Endodermal cell (in vitro differentiated cells): Measurements from ENCODE around the gene MRPS11. TPM values are rescaled to one million over a fixed set of nuclear protein-coding genes. Genes with fewer than 3 reads are reported as not detected.

Experiments
- DNase-seq: peaks from one replicate; pipeline ENCODE4 v3.0.0-alpha.2; 2017
- H3K27ac ChIP-seq: 2 replicates; pipeline ENCODE4 v1.5.1; 2013; ENCODE audit warnings: mild to moderate bottlenecking, low read depth, low read length, moderate library complexity
- H3K27me3 ChIP-seq: 2 replicates; pipeline ENCODE4 v1.6.1; 2013; ENCODE audit warnings: mild to moderate bottlenecking, low read length, moderate library complexity; ENCODE audit not compliant: insufficient read depth, control insufficient read depth, poor library complexity, severe bottlenecking
- H3K36me3 ChIP-seq: 2 replicates; pipeline ENCODE4 v1.7.0; 2013; ENCODE audit warnings: mild to moderate bottlenecking, low read length, moderate library complexity; ENCODE audit not compliant: control insufficient read depth, insufficient read depth
- H3K4me1 ChIP-seq: one replicate; pipeline ENCODE4 v1.7.0; 2013; ENCODE audit warnings: low read length; ENCODE audit not compliant: control insufficient read depth, insufficient read depth
- H3K4me3 ChIP-seq: 2 replicates; pipeline ENCODE4 v1.5.1; 2013; ENCODE audit warnings: mild to moderate bottlenecking, low read length, moderate library complexity
- H3K9ac ChIP-seq: 2 replicates; pipeline ENCODE4 v1.6.1; 2013; ENCODE audit warnings: mild to moderate bottlenecking, low read length, moderate library complexity; ENCODE audit not compliant: poor library complexity, severe bottlenecking; ENCODE audit errors: extremely low read depth
- H3K9me3 ChIP-seq: 2 replicates; pipeline ENCODE4 v1.6.1; 2013; ENCODE audit warnings: mild to moderate bottlenecking, low read length, moderate library complexity; ENCODE audit not compliant: control insufficient read depth
- H3K27ac Mint-ChIP-seq: 2 replicates; pipeline ENCODE4 v1.8.0; 2020; ENCODE audit warnings: mixed read lengths
- H3K27me3 Mint-ChIP-seq: 2 replicates; pipeline ENCODE4 v1.8.0; 2021; ENCODE audit warnings: mild to moderate bottlenecking, mixed read lengths; ENCODE audit not compliant: insufficient read depth
- H3K36me3 Mint-ChIP-seq: 2 replicates; pipeline ENCODE4 v1.8.0; 2020; ENCODE audit warnings: low read depth, mixed read lengths
- H3K4me1 Mint-ChIP-seq: 2 replicates; pipeline ENCODE4 v1.8.0; 2020; ENCODE audit warnings: mixed read lengths
- H3K4me3 Mint-ChIP-seq: 2 replicates; pipeline ENCODE4 v1.8.0; 2020; ENCODE audit warnings: mild to moderate bottlenecking, moderate library complexity, mixed read lengths
- H3K9me3 Mint-ChIP-seq: 2 replicates; pipeline ENCODE4 v1.8.0; 2020; ENCODE audit warnings: mild to moderate bottlenecking, mixed read lengths
- WGBS, 2 experiments: methylation state at CpG; one replicate each; pipeline versions ENCODE4 v1.1.5 to v1.1.7; 2013; ENCODE audit warnings: missing lambda C conversion rate in 2 of 2, mixed read lengths in 1 of 2; ENCODE audit not compliant: insufficient coverage in 1 of 2, insufficient read length in 1 of 2; 5-methylcytosine and 5-hydroxymethylcytosine counted together
- total RNA-seq, 2 donors: library from RNA; stranded (reverse); fragmentation: NEBNext Ultra II Directional in 1 of 2; extraction: Animal tissue kit (Norgen Biotek cat#: 25700) in 1 of 2; gene quantifications; 2 replicates in 1 of 2; 3 replicates in 1 of 2; pipeline ENCODE4 v1.2.1, GENCODE V29; 2021
- TF ChIP-seq, protein P1 (sequence below): fragments of 200-600 bp; sonication (generic); conservative IDR thresholded peaks from 2 replicates; pipeline ENCODE4 v1.5.0; 2021; ENCODE audit warnings: antibody characterized with exemption, mild to moderate bottlenecking

Gene MRPS11
- total RNA-seq, 2 donors from 2014 or later, result 44.8 to 49.0 TPM

GRCh38 chr15:88512078-88512477, 44.6 kb downstream of the MRPS11 start:
- TF ChIP-seq, protein P1, sequence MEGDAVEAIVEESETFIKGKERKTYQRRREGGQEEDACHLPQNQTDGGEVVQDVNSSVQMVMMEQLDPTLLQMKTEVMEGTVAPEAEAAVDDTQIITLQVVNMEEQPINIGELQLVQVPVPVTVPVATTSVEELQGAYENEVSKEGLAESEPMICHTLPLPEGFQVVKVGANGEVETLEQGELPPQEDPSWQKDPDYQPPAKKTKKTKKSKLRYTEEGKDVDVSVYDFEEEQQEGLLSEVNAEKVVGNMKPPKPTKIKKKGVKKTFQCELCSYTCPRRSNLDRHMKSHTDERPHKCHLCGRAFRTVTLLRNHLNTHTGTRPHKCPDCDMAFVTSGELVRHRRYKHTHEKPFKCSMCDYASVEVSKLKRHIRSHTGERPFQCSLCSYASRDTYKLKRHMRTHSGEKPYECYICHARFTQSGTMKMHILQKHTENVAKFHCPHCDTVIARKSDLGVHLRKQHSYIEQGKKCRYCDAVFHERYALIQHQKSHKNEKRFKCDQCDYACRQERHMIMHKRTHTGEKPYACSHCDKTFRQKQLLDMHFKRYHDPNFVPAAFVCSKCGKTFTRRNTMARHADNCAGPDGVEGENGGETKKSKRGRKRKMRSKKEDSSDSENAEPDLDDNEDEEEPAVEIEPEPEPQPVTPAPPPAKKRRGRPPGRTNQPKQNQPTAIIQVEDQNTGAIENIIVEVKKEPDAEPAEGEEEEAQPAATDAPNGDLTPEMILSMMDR, result no peak
- Mint-ChIP-seq H3K4me1 (peaks cover 3% of the 10 kb centered on the region), H3K36me3 (peaks cover 25% of the 10 kb centered on the region), H3K27ac (no peak overlapping the region), H3K4me3 (no peak overlapping the region), H3K27me3 (peaks cover 33% of the 10 kb centered on the region), H3K9me3 (peaks cover 5% of the 10 kb centered on the region)
- Histone ChIP-seq H3K9ac (no peak overlapping the region), H3K9me3 (peaks cover 11% of the 10 kb centered on the region), H3K27me3 (peaks cover 46% of the 10 kb centered on the region), H3K27ac (no peak overlapping the region), H3K4me3 (no peak overlapping the region), H3K36me3 (no peaks in the 10 kb centered on the region), H3K4me1 (no peaks in the 10 kb centered on the region)
- no peak for DNase-seq
- 91 to 95% methylated on average over 2 to 3 of the region's 3 CpGs for WGBS, 2 experiments

- H3K4me3 Mint-ChIP-seq, result no peak overlapping the region
- Histone ChIP-seq H3K36me3 (no peaks in the 10 kb centered on the region), H3K27ac (no peak overlapping the region), H3K4me3 (no peak overlapping the region), H3K9ac (no peak overlapping the region), H3K27me3 (peaks cover 41% of the 10 kb centered on the region), H3K4me1 (no peaks in the 10 kb centered on the region), H3K9me3 (peaks cover 7% of the 10 kb centered on the region)
- WGBS, 2 experiments, result 90 to 95% methylated on average over 4 to 5 of the region's 5 CpGs
- TF ChIP-seq, protein P1, result no peak
- no peak overlapping the region for H3K27ac Mint-ChIP-seq
- H3K9me3 Mint-ChIP-seq, result peaks cover 4% of the 10 kb centered on the region
- H3K27me3 Mint-ChIP-seq, result peaks cover 28% of the 10 kb centered on the region
- peaks cover 23% of the 10 kb centered on the region for H3K36me3 Mint-ChIP-seq
- peaks cover 3% of the 10 kb centered on the region for H3K4me1 Mint-ChIP-seq
- DNase-seq, result no peak
Measured at GRCh38 chr15:88512601-88513000, 45.1 kb downstream of the MRPS11 start.

DNA sequence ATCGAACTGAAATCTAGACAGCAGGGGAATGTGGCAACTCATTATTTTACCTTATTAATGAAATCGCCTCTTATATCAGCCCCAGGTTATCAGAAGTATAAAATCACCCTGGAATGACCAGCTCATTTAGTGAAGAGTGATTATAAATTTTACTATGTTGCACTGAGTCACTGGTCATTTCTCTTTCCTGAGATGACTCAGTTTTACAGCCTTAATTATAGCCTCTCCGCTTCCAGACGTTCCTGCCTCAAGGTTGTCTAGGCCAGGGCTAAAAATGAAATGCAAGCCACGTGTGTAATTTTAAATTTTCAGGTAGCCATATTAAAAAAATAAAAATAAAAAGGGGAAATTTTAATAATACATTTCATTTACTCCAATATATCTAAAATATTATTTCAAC, 45.7 kb downstream of the MRPS11 start:
- DNase-seq, result no peak
- WGBS, 2 experiments, result 92% methylated on average over 5 of the region's 5 CpGs; no CpG with 5 or more reads in 1 of the 2 experiments
- Mint-ChIP-seq H3K27ac (no peak overlapping the region), H3K4me1 (peaks cover 3% of the 10 kb centered on the region), H3K9me3 (peaks cover 3% of the 10 kb centered on the region), H3K27me3 (peaks cover 28% of the 10 kb centered on the region), H3K4me3 (no peak overlapping the region), H3K36me3 (peaks cover 21% of the 10 kb centered on the region)
- no peak overlapping the region for H3K9ac ChIP-seq
- no peak overlapping the region for H3K27ac ChIP-seq
- H3K9me3 ChIP-seq, result peaks cover 4% of the 10 kb centered on the region
- no peaks in the 10 kb centered on the region for H3K36me3 ChIP-seq
- no peak overlapping the region for H3K4me3 ChIP-seq
- peaks cover 38% of the 10 kb centered on the region for H3K27me3 ChIP-seq
- TF ChIP-seq, protein P1, result no peak
- H3K4me1 ChIP-seq, result no peaks in the 10 kb centered on the region
